PC-9 (cell line): ENCODE data around the gene DNPEP.

Source experiments
- EZH2 ChIP-seq: fragments of 200-600 bp; sonication (generic); IDR thresholded peaks from 2 replicates; pipeline ENCODE4 v1.8.0; 2017; ENCODE audit warnings: antibody characterized with exemption, low read depth
- TF ChIP-seq, protein P1 (sequence below): fragments of 200-600 bp; sonication (generic); conservative IDR thresholded peaks from 2 replicates; pipeline ENCODE4 v1.6.1; 2017; ENCODE audit warnings: mixed run types, antibody characterized with exemption, mild to moderate bottlenecking, moderate library complexity

GRCh38 chr2:219352448-219353023, 35.2 kb downstream of the DNPEP start:
- TF ChIP-seq, protein P1, sequence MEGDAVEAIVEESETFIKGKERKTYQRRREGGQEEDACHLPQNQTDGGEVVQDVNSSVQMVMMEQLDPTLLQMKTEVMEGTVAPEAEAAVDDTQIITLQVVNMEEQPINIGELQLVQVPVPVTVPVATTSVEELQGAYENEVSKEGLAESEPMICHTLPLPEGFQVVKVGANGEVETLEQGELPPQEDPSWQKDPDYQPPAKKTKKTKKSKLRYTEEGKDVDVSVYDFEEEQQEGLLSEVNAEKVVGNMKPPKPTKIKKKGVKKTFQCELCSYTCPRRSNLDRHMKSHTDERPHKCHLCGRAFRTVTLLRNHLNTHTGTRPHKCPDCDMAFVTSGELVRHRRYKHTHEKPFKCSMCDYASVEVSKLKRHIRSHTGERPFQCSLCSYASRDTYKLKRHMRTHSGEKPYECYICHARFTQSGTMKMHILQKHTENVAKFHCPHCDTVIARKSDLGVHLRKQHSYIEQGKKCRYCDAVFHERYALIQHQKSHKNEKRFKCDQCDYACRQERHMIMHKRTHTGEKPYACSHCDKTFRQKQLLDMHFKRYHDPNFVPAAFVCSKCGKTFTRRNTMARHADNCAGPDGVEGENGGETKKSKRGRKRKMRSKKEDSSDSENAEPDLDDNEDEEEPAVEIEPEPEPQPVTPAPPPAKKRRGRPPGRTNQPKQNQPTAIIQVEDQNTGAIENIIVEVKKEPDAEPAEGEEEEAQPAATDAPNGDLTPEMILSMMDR, result peak; percentile 85
- no peak for TF ChIP-seq EZH2
